ENCODE results near the gene HAPLN3. TPM values are rescaled to one million over a fixed set of nuclear protein-coding genes. Genes with fewer than 3 reads are reported as not detected.

The HAPLN3 gene
- total RNA-seq, 1 donor from 2014 or later, result 16.9 TPM

- TF ChIP-seq, protein P1, sequence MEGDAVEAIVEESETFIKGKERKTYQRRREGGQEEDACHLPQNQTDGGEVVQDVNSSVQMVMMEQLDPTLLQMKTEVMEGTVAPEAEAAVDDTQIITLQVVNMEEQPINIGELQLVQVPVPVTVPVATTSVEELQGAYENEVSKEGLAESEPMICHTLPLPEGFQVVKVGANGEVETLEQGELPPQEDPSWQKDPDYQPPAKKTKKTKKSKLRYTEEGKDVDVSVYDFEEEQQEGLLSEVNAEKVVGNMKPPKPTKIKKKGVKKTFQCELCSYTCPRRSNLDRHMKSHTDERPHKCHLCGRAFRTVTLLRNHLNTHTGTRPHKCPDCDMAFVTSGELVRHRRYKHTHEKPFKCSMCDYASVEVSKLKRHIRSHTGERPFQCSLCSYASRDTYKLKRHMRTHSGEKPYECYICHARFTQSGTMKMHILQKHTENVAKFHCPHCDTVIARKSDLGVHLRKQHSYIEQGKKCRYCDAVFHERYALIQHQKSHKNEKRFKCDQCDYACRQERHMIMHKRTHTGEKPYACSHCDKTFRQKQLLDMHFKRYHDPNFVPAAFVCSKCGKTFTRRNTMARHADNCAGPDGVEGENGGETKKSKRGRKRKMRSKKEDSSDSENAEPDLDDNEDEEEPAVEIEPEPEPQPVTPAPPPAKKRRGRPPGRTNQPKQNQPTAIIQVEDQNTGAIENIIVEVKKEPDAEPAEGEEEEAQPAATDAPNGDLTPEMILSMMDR (IDR thresholded peaks at IDR 0.05), result no peak
- TF ChIP-seq POLR2AphosphoS5 (IDR thresholded peaks at IDR 0.05; ENCODE audit: insufficient read depth in 1 of 2, low read depth in 1 of 2) (no peak), POLR2A (IDR thresholded peaks at IDR 0.05) (no peak)
- H3K27me3 ChIP-seq, result no peaks in the 10 kb centered on the region
- intact Hi-C loops (cut with DNase I), result no loop called here
- H3K9me3 ChIP-seq, result no peaks in the 10 kb centered on the region
- H3K36me3 ChIP-seq, result no peaks in the 10 kb centered on the region
- H3K4me1 ChIP-seq, result no peaks in the 10 kb centered on the region
- H3K4me3 ChIP-seq, result no peak overlapping the region
- DNase-seq (ENCODE audit: extremely low spot score in 2 of 2), result no peak
- H3K27ac ChIP-seq, result no peak overlapping the region
Measured at GRCh38 chr15:88841236-88841635, 54.1 kb downstream of the HAPLN3 start.

DNA sequence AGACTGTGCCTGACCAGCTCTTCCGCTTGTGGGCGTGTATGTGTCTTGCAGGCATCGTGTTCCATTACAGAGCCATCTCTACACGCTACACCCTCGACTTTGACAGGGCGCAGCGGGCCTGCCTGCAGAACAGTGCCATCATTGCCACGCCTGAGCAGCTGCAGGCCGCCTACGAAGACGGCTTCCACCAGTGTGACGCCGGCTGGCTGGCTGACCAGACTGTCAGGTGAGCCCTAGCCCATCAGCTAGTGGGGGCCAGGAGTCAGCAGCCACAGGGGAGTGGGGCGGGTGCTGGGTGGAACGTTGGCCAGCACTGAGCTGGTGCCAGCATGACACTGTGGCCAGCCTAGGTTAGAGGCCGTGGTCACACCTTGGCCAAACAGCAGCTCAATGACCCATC, 55.4 kb downstream of the HAPLN3 start:
- no peak for TF ChIP-seq POLR2A (IDR thresholded peaks at IDR 0.05)
- no peak for TF ChIP-seq POLR2AphosphoS5 (IDR thresholded peaks at IDR 0.05; ENCODE audit: insufficient read depth in 1 of 2, low read depth in 1 of 2)
- TF ChIP-seq, protein P1 (IDR thresholded peaks at IDR 0.05), result no peak
- DNase-seq (ENCODE audit: extremely low spot score in 2 of 2), result no peak
- Histone ChIP-seq H3K9me3 (no peaks in the 10 kb centered on the region), H3K27ac (no peak overlapping the region), H3K4me3 (no peak overlapping the region), H3K27me3 (no peaks in the 10 kb centered on the region), H3K4me1 (no peaks in the 10 kb centered on the region), H3K36me3 (no peaks in the 10 kb centered on the region)
- intact Hi-C loops (cut with DNase I), result no loop called here

GRCh38 chr15:88839146-88839545, 56.2 kb downstream of the HAPLN3 start:
- TF ChIP-seq, protein P1 (IDR thresholded peaks at IDR 0.05), result no peak
- TF ChIP-seq POLR2AphosphoS5 (IDR thresholded peaks at IDR 0.05; ENCODE audit: insufficient read depth in 1 of 2, low read depth in 1 of 2), result no peak
- TF ChIP-seq POLR2A (IDR thresholded peaks at IDR 0.05), result no peak
- DNase-seq (ENCODE audit: extremely low spot score in 2 of 2), result no peak
- H3K4me3 ChIP-seq, result no peak overlapping the region
- no peaks in the 10 kb centered on the region for H3K9me3 ChIP-seq
- H3K36me3 ChIP-seq, result no peaks in the 10 kb centered on the region
- intact Hi-C loops (cut with DNase I), result no loop called here
- no peak overlapping the region for H3K27ac ChIP-seq
- H3K4me1 ChIP-seq, result no peaks in the 10 kb centered on the region
- H3K27me3 ChIP-seq, result no peaks in the 10 kb centered on the region

DNA sequence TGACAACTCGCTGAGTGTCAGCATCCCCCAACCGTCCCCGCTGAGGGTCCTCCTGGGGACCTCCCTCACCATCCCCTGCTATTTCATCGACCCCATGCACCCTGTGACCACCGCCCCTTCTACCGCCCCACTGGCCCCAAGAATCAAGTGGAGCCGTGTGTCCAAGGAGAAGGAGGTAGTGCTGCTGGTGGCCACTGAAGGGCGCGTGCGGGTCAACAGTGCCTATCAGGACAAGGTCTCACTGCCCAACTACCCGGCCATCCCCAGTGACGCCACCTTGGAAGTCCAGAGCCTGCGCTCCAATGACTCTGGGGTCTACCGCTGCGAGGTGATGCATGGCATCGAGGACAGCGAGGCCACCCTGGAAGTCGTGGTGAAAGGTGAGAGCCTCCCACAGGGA, 56.7 kb downstream of the HAPLN3 start:
- intact Hi-C loops (cut with DNase I), result no loop called here

GRCh38 chr15:88835646-88836045, 59.7 kb downstream of the HAPLN3 start:
- no peak for DNase-seq (ENCODE audit: extremely low spot score in 2 of 2)
- no peak overlapping the region for H3K27ac ChIP-seq
- intact Hi-C loops (cut with DNase I), result no loop called here
- H3K4me3 ChIP-seq, result no peak overlapping the region
- no peaks in the 10 kb centered on the region for H3K4me1 ChIP-seq
- H3K27me3 ChIP-seq, result no peaks in the 10 kb centered on the region
- no peaks in the 10 kb centered on the region for H3K9me3 ChIP-seq
- TF ChIP-seq POLR2AphosphoS5 (IDR thresholded peaks at IDR 0.05; ENCODE audit: insufficient read depth in 1 of 2, low read depth in 1 of 2), result no peak
- no peak for TF ChIP-seq POLR2A (IDR thresholded peaks at IDR 0.05)
- TF ChIP-seq, protein P1 (IDR thresholded peaks at IDR 0.05), result no peak
- H3K36me3 ChIP-seq, result no peaks in the 10 kb centered on the region

More for the DNA sequence above, 56.7 kb downstream of the HAPLN3 start:
- Histone ChIP-seq H3K4me3 (no peak overlapping the region), H3K4me1 (no peaks in the 10 kb centered on the region), H3K9me3 (no peaks in the 10 kb centered on the region), H3K36me3 (no peaks in the 10 kb centered on the region), H3K27ac (no peak overlapping the region), H3K27me3 (no peaks in the 10 kb centered on the region)
- TF ChIP-seq POLR2AphosphoS5 (IDR thresholded peaks at IDR 0.05; ENCODE audit: insufficient read depth in 1 of 2, low read depth in 1 of 2), result no peak
- no peak for TF ChIP-seq POLR2A (IDR thresholded peaks at IDR 0.05)
- TF ChIP-seq, protein P1 (IDR thresholded peaks at IDR 0.05), result no peak
- no peak for DNase-seq (ENCODE audit: extremely low spot score in 2 of 2)

All from vagina (tissue), 2 donors.